GM23338 (cell line): ENCODE results near the gene USP7. TPM values are rescaled to one million over a fixed set of nuclear protein-coding genes. Genes with fewer than 3 reads are reported as not detected.
A peak's percentile ranks its signal among the peaks of the same experiment; 100 is the strongest.

Source experiments
- ATAC-seq: fragments of 200-7000 bp; cut with Tn5 transposase; 3 replicates; pipeline ENCODE4 v1.9.1; 2020
- DNase-seq: peaks from one replicate; pipeline ENCODE4 v3.0.0-alpha.2; 2015; ENCODE audit warnings: low spot score
- H2AFZ ChIP-seq: fragments of 200-600 bp; sonication (generic); 2 replicates; pipeline ENCODE4 v1.8.0; 2016; ENCODE audit warnings: antibody characterized with exemption, mild to moderate bottlenecking, moderate library complexity
- H3F3A ChIP-seq: fragments of 200-600 bp; sonication (generic); replicated peaks from 2 replicates; pipeline ENCODE4 v1.8.0; 2017; ENCODE audit warnings: antibody characterized with exemption, mixed run types, low read depth
- H3K27ac ChIP-seq: fragments of 200-600 bp; sonication (generic); 2 replicates; pipeline ENCODE4 v1.6.1; 2016; ENCODE audit warnings: low read depth
- H3K27me3 ChIP-seq: fragments of 200-600 bp; sonication (generic); 2 replicates; pipeline ENCODE4 v1.8.0; 2016; ENCODE audit warnings: mild to moderate bottlenecking, mixed run types, moderate library complexity; ENCODE audit not compliant: insufficient read depth
- H3K36me3 ChIP-seq: fragments of 200-600 bp; sonication (generic); 2 replicates; pipeline ENCODE4 v1.8.0; 2016; ENCODE audit warnings: mild to moderate bottlenecking; ENCODE audit not compliant: insufficient read depth
- H3K4me1 ChIP-seq: fragments of 200-600 bp; sonication (generic); 2 replicates; pipeline ENCODE4 v1.8.0; 2016; ENCODE audit warnings: mild to moderate bottlenecking, moderate library complexity; ENCODE audit not compliant: insufficient read depth
- H3K4me2 ChIP-seq: fragments of 200-600 bp; sonication (generic); 2 replicates; pipeline ENCODE4 v1.7.1; 2017; ENCODE audit warnings: mixed run types
- H3K4me3 ChIP-seq: fragments of 200-600 bp; sonication (generic); 2 replicates; pipeline ENCODE4 v1.6.1; 2016; ENCODE audit warnings: mixed run types
- H3K79me2 ChIP-seq: fragments of 200-600 bp; sonication (generic); replicated peaks from 2 replicates; pipeline ENCODE4 v1.8.0; 2017; ENCODE audit warnings: mild to moderate bottlenecking; ENCODE audit not compliant: insufficient read depth
- H3K9me2 ChIP-seq: fragments of 200-600 bp; sonication (generic); 2 replicates; pipeline ENCODE4 v1.8.0; 2017; ENCODE audit not compliant: insufficient read depth
- H4K20me1 ChIP-seq: fragments of 200-600 bp; sonication (generic); replicated peaks from 2 replicates; pipeline ENCODE4 v1.8.0; 2017; ENCODE audit warnings: mild to moderate bottlenecking; ENCODE audit not compliant: insufficient read depth
- H3K27ac Mint-ChIP-seq: 2 replicates; pipeline ENCODE4 v1.8.0; 2020; ENCODE audit warnings: inconsistent platforms, mild to moderate bottlenecking, moderate library complexity, mixed read lengths
- H3K27me3 Mint-ChIP-seq: 3 replicates; pipeline ENCODE4 v1.8.0; 2022; ENCODE audit warnings: low read depth, mild to moderate bottlenecking, moderate library complexity, mixed read lengths, inconsistent platforms; ENCODE audit not compliant: insufficient read depth, poor library complexity
- H3K36me3 Mint-ChIP-seq: 3 replicates; pipeline ENCODE4 v1.8.0; 2021; ENCODE audit warnings: low read depth, mild to moderate bottlenecking, inconsistent platforms, moderate library complexity, mixed read lengths
- H3K4me1 Mint-ChIP-seq: 3 replicates; pipeline ENCODE4 v1.8.0; 2020; ENCODE audit warnings: mild to moderate bottlenecking, inconsistent platforms, mixed read lengths
- H3K4me3 Mint-ChIP-seq: 3 replicates; pipeline ENCODE4 v1.8.0; 2021; ENCODE audit warnings: moderate library complexity, mild to moderate bottlenecking, inconsistent platforms, mixed read lengths
- H3K9me3 Mint-ChIP-seq: 3 replicates; pipeline ENCODE4 v1.8.0; 2020; ENCODE audit warnings: moderate library complexity, mild to moderate bottlenecking, inconsistent platforms, mixed read lengths
- CTCF ChIP-seq, 2 experiments: fragments of 200-600 bp in 1 of 2; sonication (generic) in 1 of 2; conservative IDR thresholded peaks; 2 replicates each; pipeline versions ENCODE4 v1.5.1 to v1.6.1; 2016 to 2017; ENCODE audit warnings: antibody characterized with exemption in 2 of 2, low read depth in 2 of 2, mild to moderate bottlenecking in 2 of 2, moderate library complexity in 1 of 2
- ETS1 ChIP-seq: IDR thresholded peaks from 2 replicates; pipeline ENCODE4 v1.6.1; 2016; ENCODE audit warnings: antibody characterized with exemption
- JUNB ChIP-seq: IDR thresholded peaks from one replicate; pipeline ENCODE4 v1.6.1; 2016; ENCODE audit warnings: antibody characterized with exemption; ENCODE audit not compliant: unreplicated experiment
- POLR2AphosphoS5 ChIP-seq: IDR thresholded peaks from 2 replicates; pipeline ENCODE4 v1.6.1; 2016; ENCODE audit warnings: antibody characterized with exemption, low read depth
- STAT1 ChIP-seq: IDR thresholded peaks from one replicate; pipeline ENCODE4 v1.6.1; 2016; ENCODE audit warnings: antibody characterized with exemption; ENCODE audit not compliant: unreplicated experiment
- ZNF331 ChIP-seq: fragments of 250-450 bp; sonication (Bioruptor Pico); IDR thresholded peaks from 2 replicates; pipeline ENCODE4 v1.5.0; 2020; ENCODE audit warnings: low read depth, mild to moderate bottlenecking, moderate library complexity
- polyA plus RNA-seq: library from polyadenylated mRNA; unstranded; fragments of >200 nt; fragmentation: Nextera tagmentation; extraction: Ambion mirVana; gene quantifications from 2 replicates; pipeline ENCODE4 v1.2.1, GENCODE V29; 2016
- total RNA-seq: library from RNA; depleted of rRNA; stranded (reverse); fragments of >200 nt; shearing (Covaris generic); gene quantifications from 2 replicates; pipeline ENCODE4 v1.2.3, GENCODE V29; 2014

Gene USP7
- total and polyA plus RNA-seq, 2 experiments from 2014 or later = 42.3 to 130 TPM

DNA sequence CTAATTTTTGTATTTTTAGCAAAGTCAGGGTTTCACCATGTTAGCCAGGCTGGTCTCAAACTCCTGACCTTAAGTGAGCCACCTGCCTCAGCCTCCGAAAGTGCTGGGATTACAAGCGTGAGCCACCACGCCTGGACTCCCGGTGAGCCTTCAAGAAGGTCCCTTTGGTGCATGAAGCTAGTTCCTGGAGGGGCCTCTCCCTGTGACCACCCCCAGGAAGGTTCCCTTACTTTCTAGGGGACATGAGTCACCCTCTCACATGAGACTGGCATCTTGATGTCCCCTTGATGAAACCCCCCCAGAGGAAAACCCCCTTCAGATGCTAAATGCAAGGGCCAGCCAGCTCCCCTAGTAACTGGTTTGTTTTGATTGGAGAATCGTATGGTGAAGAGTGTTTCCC lies 107.7 kb downstream of the USP7 start:
- Mint-ChIP-seq H3K4me1 (peaks cover 41% of the 10 kb centered on the region), H3K27ac (no peak overlapping the region), H3K4me3 (no peak overlapping the region), H3K27me3 (peaks cover 29% of the 10 kb centered on the region), H3K36me3 (peaks cover 93% of the 10 kb centered on the region), H3K9me3 (no peaks in the 10 kb centered on the region)
- no peaks in the 10 kb centered on the region for H3K9me2 ChIP-seq
- DNase-seq (no peak), ATAC-seq (no peak)
- no peak overlapping the region for H3K4me3 ChIP-seq
- H3K4me2 ChIP-seq = no peak overlapping the region
- H3K4me1 ChIP-seq = peaks cover 9% of the 10 kb centered on the region; the same call in 1 of the 2 replicates
- H3K27me3 ChIP-seq = no peaks in the 10 kb centered on the region
- no peak for TF ChIP-seq JUNB
- TF ChIP-seq ZNF331 = no peak
- no peak for TF ChIP-seq CTCF (conservative IDR thresholded peaks at IDR 0.05; ENCODE audit: low read depth in 2 of 2)
- TF ChIP-seq STAT1 = no peak
- no peak for TF ChIP-seq ETS1
- H3K79me2 ChIP-seq = peaks cover 37% of the 10 kb centered on the region
- 0 out of 2 replicates have a peak overlapping the region, but pooled peaks have one; percentile 39 for H3K27ac ChIP-seq
- H3K36me3 ChIP-seq = peaks cover 33% of the 10 kb centered on the region
- peaks cover 47% of the 10 kb centered on the region for H3F3A ChIP-seq
- no peak overlapping the region for H2AFZ ChIP-seq
- H4K20me1 ChIP-seq = peaks cover 33% of the 10 kb centered on the region

GRCh38 chr16:8855051-8855786 lies 108.5 kb downstream of the USP7 start:
- peaks cover 96% of the 10 kb centered on the region for H3K36me3 Mint-ChIP-seq
- DNase-seq = no peak
- H3K27ac Mint-ChIP-seq = no peak overlapping the region

More at GRCh38 chr16:8855051-8855786, 108.5 kb downstream of the USP7 start:
- TF ChIP-seq CTCF (conservative IDR thresholded peaks at IDR 0.05; ENCODE audit: low read depth in 2 of 2) = peak; percentile 56 to 58
- TF ChIP-seq POLR2AphosphoS5 = peak; percentile 11; the same call in 1 of the 2 replicates
- no peak for TF ChIP-seq STAT1
- Histone ChIP-seq H3K36me3 (peaks cover 33% of the 10 kb centered on the region), H2AFZ (no peak overlapping the region), H3K4me2 (no peak overlapping the region), H3K9me2 (no peaks in the 10 kb centered on the region), H3K27me3 (no peaks in the 10 kb centered on the region), H3K4me3 (no peak overlapping the region), H3K79me2 (peaks cover 30% of the 10 kb centered on the region), H3K4me1 (peaks cover 11% of the 10 kb centered on the region; the same call in 1 of the 2 replicates), H4K20me1 (peaks cover 26% of the 10 kb centered on the region), H3F3A (peaks cover 47% of the 10 kb centered on the region), H3K27ac (no peak overlapping the region)
- ATAC-seq = no peak
- H3K9me3 Mint-ChIP-seq = no peaks in the 10 kb centered on the region
- peaks cover 47% of the 10 kb centered on the region for H3K4me1 Mint-ChIP-seq
- no peak overlapping the region for H3K4me3 Mint-ChIP-seq
- H3K27me3 Mint-ChIP-seq = peaks cover 37% of the 10 kb centered on the region
